ENCODE data around the gene IKZF3.
"Not testable (repeated sequence)": the region's sequence is repeated elsewhere in the genome, so short reads cannot be mapped to it uniquely, and the experiment has no call there.

Gene IKZF3

GRCh38 chr17:39717660-39718059 is 146.5 kb downstream of the IKZF3 start:
- no peak for TF ChIP-seq CTCF (IDR thresholded peaks at IDR 0.05; ENCODE audit: extremely low read depth, missing control alignments)
- no peak for DNase-seq (ENCODE audit: low spot score)

GRCh38 chr17:39716879-39717536 is 147.1 kb downstream of the IKZF3 start:
- TF ChIP-seq CTCF (IDR thresholded peaks at IDR 0.05; ENCODE audit: extremely low read depth, missing control alignments), result no peak
- DNase-seq (ENCODE audit: low spot score), result no peak

GRCh38 chr17:39716073-39716818 is 147.9 kb downstream of the IKZF3 start:
- DNase-seq (ENCODE audit: low spot score), result no peak
- TF ChIP-seq CTCF (IDR thresholded peaks at IDR 0.05; ENCODE audit: extremely low read depth, missing control alignments), result no peak

- no peak for TF ChIP-seq CTCF (IDR thresholded peaks at IDR 0.05; ENCODE audit: extremely low read depth, missing control alignments)
Observed at GRCh38 chr17:39715375-39716072, 148.6 kb downstream of the IKZF3 start.

GRCh38 chr17:39714234-39714633 is 149.9 kb downstream of the IKZF3 start:
- TF ChIP-seq CTCF (IDR thresholded peaks at IDR 0.05; ENCODE audit: extremely low read depth, missing control alignments), result no peak
- no peak for DNase-seq (ENCODE audit: low spot score)

More at GRCh38 chr17:39715375-39716072, 148.6 kb downstream of the IKZF3 start:
- no peak for DNase-seq (ENCODE audit: low spot score)

GRCh38 chr17:39711851-39712250 is 152.3 kb downstream of the IKZF3 start:
- no peak for TF ChIP-seq CTCF (IDR thresholded peaks at IDR 0.05; ENCODE audit: extremely low read depth, missing control alignments)
- no peak for DNase-seq (ENCODE audit: low spot score)

GRCh38 chr17:39711071-39711470 is 153.0 kb downstream of the IKZF3 start:
- not testable (repeated sequence) for DNase-seq (ENCODE audit: low spot score)
